ENCODE data around the gene LBP.

- no peak for TF ChIP-seq CTCF (IDR thresholded peaks at IDR 0.05)
- TF ChIP-seq POLR2A (IDR thresholded peaks at IDR 0.05), result no peak
Observed at GRCh38 chr20:38340693-38341092, 5.6 kb upstream of the LBP start.
